Measurements from ENCODE around the gene EPHA6. TPM values are rescaled to one million over a fixed set of nuclear protein-coding genes. Genes with fewer than 3 reads are reported as not detected.

The EPHA6 gene
- total RNA-seq, result 0.98 TPM

GRCh38 chr3:96813820-96814650 lies at the start of gene EPHA6:
Gene EPHA6, plus strand, starts transcription at chr3:96814594.
- DNase-seq (ENCODE audit: low spot score) (peak; percentile 62), ATAC-seq (peak; percentile 73)
- intact Hi-C loops (cut with DNase I), result no loop called here

DNA sequence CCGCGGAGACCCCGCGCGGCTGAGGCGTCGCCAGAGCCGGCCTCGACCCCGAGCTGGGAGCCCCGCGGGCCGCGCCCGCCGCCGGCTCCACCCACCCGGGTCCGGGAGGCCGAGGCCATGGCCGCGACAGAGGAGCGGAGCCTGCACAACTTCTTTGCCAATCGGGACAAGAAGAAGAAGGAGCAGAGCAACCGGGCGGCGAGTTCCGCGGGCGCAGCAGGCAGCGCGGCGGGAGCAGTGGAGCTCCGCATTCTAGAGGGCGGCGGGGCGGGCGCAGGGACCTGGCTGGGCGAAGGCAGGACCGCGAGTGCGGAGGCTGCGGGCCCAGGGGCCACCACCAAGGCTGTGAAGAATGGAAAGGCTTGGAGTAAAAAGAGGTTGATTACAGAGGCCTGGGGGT lies 37.6 kb upstream of the EPHA6 start:
- ATAC-seq, result no peak

GRCh38 chr3:96779810-96780209 lies 34.6 kb upstream of the EPHA6 start:
- DNase-seq (ENCODE audit: low spot score) (no peak), ATAC-seq (no peak)
- intact Hi-C loops (cut with DNase I), result no loop called here

More for the DNA sequence above, 37.6 kb upstream of the EPHA6 start:
- DNase-seq (ENCODE audit: low spot score), result no peak
- intact Hi-C loops (cut with DNase I), result no loop called here

DNA sequence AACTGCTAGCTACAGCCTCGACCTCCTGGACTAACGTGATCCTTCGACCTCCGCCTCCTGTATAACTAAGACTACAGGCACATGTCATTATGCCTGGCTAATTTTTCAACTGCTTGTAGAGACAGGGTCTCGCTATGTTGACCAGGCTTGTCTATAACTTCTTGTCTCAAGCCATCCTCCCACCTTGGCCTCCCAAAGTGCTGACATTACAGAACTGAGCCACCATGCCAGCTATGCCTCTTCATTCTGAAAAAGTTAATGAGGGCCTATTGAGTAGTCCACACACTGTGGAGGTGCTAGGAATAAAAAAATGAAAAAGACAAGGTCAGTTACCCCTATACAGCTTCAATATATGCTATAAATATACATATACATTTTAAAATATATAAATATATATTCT lies 18.3 kb upstream of the EPHA6 start:
- ATAC-seq, result no peak
- intact Hi-C loops (cut with DNase I), result no loop called here
- no peak for DNase-seq (ENCODE audit: low spot score)

GRCh38 chr3:96803870-96804269 lies 10.5 kb upstream of the EPHA6 start:
- ATAC-seq (no peak), DNase-seq (ENCODE audit: low spot score) (no peak)
- intact Hi-C loops (cut with DNase I), result no loop called here

DNA sequence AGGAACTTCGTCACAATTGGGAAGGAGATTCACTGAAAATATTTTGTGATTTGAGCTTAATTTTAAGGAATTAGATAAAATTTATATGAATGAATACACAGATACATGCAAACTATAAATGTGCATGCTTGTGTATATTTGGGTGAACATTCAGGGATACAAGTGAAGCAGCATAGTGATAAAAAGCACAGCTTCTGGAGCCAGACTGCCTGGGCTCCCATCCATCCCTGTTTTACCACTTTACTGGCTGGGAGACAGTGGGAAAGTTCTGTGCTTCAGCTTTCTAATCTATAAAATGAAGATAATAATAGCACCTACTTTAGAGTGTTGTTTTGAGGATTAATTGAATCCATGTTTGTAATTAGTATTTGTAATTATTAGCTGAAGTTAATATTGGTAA lies 8.1 kb upstream of the EPHA6 start:
- no peak for ATAC-seq

GRCh38 chr3:96813134-96813819 lies 1.1 kb upstream of the EPHA6 start:
- peak; percentile 74 for DNase-seq (ENCODE audit: low spot score)
- intact Hi-C loops (cut with DNase I), result no loop called here
- ATAC-seq, result peak; percentile 85

More for the DNA sequence above, 8.1 kb upstream of the EPHA6 start:
- DNase-seq (ENCODE audit: low spot score), result no peak
- intact Hi-C loops (cut with DNase I), result no loop called here

DNA sequence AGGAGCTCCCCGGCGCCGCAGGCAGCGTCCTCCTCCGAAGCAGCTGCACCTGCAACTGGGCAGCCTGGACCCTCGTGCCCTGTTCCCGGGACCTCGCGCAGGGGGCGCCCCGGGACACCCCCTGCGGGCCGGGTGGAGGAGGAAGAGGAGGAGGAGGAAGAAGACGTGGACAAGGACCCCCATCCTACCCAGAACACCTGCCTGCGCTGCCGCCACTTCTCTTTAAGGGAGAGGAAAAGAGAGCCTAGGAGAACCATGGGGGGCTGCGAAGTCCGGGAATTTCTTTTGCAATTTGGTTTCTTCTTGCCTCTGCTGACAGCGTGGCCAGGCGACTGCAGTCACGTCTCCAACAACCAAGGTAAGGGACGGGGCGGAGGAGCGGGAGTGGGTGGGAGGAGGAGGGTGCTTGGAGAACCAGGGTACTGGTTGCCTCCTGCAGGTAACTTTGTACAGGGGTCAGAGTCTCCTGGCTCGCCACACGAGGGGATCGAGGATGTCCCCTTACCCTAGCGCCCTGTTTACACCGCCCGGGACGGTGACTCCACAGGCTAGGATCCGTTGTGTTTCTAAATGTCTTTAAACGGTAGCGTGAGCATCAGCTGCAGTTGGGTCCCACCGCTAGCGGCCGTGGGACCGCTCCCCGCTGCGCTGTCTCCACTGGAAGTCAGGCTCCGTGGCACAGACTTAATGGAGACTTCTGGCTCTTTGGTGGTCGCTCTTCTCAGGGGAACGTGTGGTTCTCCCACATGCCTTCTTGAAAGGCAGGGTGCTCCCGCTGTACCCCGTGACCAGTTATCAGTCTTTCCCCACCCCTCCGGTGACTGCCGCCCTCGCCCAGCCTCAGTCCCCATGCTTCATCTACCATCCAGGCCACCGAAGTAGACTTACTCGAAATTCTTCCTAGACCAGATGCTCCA lies 515 bp downstream of the EPHA6 start:
- intact Hi-C loops (cut with DNase I), result no loop called here
- ATAC-seq (no peak), DNase-seq (ENCODE audit: low spot score) (no peak)

GRCh38 chr3:96831175-96831574 lies 16.8 kb downstream of the EPHA6 start:
- intact Hi-C loops (cut with DNase I), result no loop called here
- ATAC-seq (no peak), DNase-seq (ENCODE audit: low spot score) (no peak)

- DNase-seq (ENCODE audit: low spot score) (no peak), ATAC-seq (no peak)
- intact Hi-C loops (cut with DNase I), result no loop called here
Observed at GRCh38 chr3:96833301-96833700, 18.9 kb downstream of the EPHA6 start.

DNA sequence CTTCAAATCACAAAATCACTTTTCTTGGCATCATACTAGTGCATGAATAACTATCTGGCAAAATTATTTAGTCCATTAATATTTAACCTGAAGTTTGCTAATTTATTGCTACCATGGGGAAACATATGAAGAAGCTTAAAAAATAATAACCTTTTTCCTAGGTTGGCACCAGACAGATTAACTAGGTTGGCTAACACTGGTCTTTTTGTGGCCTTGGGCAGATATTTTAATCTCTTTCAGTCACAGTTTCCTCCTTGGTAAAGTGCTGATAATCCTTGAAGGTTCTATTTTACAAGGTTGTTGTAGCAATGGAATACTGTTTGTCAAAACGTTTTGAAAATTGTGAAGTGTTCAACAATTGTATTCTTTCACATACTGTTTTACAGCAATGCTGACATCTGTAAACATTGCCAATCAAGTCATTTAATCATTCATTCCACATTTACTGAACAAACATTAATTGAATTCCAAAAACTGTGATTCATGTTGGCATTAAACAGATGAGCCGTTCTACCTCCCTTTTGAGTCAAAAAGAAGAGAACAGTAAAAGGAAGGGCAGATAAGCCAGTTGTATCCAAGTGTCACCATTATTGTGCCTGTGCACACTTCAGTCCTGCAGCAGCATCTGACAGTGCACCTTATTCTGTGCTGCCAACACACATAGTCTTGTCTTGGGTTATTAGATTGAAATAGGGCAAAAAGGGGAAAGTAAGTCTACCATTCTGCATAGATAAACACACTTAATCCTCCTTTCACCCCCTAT lies 21.9 kb downstream of the EPHA6 start:
- DNase-seq (ENCODE audit: low spot score) (no peak), ATAC-seq (no peak)
- intact Hi-C loops (cut with DNase I), result no loop called here

GRCh38 chr3:96843505-96844203 lies 29.3 kb downstream of the EPHA6 start:
- intact Hi-C loops (cut with DNase I), result no loop called here
- ATAC-seq (no peak), DNase-seq (ENCODE audit: low spot score) (no peak)

GRCh38 chr3:96844204-96844514 lies 29.8 kb downstream of the EPHA6 start:
- ATAC-seq, result no peak
- intact Hi-C loops (cut with DNase I), result no loop called here
- DNase-seq (ENCODE audit: low spot score), result no peak

- no peak for ATAC-seq
- no peak for DNase-seq (ENCODE audit: low spot score)
- intact Hi-C loops (cut with DNase I), result no loop called here
Observed at GRCh38 chr3:96852849-96853248, 38.5 kb downstream of the EPHA6 start.

GRCh38 chr3:96860882-96861281 lies 46.5 kb downstream of the EPHA6 start:
- ATAC-seq (no peak), DNase-seq (ENCODE audit: low spot score) (no peak)
- intact Hi-C loops (cut with DNase I), result no loop called here

GRCh38 chr3:96863129-96863740 lies 48.8 kb downstream of the EPHA6 start:
- intact Hi-C loops (cut with DNase I), result no loop called here
- ATAC-seq, result no peak
- DNase-seq (ENCODE audit: low spot score), result no peak

- ATAC-seq (no peak), DNase-seq (ENCODE audit: low spot score) (no peak)
- intact Hi-C loops (cut with DNase I), result no loop called here
Observed at GRCh38 chr3:96865605-96866004, 51.2 kb downstream of the EPHA6 start.

DNA sequence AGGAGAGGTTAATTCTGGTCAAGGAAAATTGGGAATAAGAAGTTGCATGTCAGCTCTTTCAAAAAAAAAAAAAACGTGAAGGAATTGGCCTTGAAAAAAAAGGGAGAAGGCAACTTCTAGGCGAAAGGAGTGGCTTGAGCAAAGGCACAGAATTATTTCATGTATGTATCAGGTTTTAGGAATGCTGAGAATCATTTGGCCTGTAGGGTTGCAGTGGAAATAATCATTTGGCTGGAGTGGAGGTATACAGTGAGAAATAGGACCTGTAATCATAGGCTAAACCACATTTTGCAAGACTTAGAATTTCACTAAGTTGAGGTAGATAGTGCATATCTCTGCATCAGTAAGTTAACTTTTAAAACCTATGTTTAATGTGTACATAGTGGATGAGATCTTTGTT lies 54.9 kb downstream of the EPHA6 start:
- intact Hi-C loops (cut with DNase I), result no loop called here

More for the DNA sequence above, 54.9 kb downstream of the EPHA6 start:
- ATAC-seq (no peak), DNase-seq (ENCODE audit: low spot score) (no peak)

Measured in sciatic nerve (tissue), 2 donors.